GM18907 (cell line): Measurements from ENCODE around the gene ACSL4.
"Not testable (repeated sequence)": the region's sequence is repeated elsewhere in the genome, so short reads cannot be mapped to it uniquely, and the experiment has no call there.

Experiments
- ATAC-seq: cut with Tn5 transposase; IDR thresholded peaks from one replicate; pipeline ENCODE4 v1.9.1; 2021; ENCODE audit warnings: mild to moderate bottlenecking, moderate library complexity; ENCODE audit not compliant: unreplicated experiment

The ACSL4 gene

DNA sequence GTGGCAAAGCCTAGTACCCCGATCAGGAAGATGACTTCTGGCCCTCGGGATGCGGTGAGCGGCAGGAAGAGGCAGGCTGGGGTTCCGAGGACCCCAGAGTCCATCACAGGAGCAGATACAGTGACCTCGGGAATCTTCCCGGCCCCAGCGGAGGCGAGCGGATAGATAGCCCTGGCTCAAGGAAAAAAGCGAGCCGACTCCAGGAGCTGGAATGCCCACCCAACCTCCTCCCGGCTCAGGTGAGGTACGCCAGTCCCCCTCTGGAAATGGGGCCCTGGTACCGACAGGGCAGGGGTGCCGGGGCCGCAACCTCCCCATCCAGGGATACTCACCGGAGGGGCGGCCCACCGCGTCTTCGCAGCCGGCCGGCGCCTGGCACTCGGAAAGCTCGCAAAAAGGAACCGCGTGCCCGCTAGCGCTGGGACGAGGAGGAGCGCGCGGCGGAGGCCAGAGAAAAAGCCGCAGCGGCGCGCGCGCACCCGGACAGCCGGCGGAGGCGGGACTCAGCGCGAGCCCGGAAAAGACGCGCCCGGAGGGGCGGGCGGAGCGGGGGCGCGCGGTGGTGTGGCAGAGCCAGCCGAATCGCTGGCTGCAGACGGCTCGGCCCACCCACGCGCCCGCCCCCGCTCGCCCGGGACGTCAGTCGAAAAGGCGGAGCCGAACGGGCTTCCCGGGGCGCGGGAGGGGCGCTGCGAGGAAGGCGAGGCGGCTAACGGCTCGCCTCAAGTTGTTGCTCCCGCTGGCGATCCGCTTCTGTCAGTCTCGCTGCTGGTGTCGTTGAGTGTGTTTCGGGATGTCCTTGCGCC, at the start of gene ACSL4:
Gene ACSL4, minus strand, starts transcription at position 451 of the 806 bp plus-strand sequence. CDS start 49,894 bp downstream, outside the sequence.
- peak; percentile 74 for ATAC-seq

DNA sequence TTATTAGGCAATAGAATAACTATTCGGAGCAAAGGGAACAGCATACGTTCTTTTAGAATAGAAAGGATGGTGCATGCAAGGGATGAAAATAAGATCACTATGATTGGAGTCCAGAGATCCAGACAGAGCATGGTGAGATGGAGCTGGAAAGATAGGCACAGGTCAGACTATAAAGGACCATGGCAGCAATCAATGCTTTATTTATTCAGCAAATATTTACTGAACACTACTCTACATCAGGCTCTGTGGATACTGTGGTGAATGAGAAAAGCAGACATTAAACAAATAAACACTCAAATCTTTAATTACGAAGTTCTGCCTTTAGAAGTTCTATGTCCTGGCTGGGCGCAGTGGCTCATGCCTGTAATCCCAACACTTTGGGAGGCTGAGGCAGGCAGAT, 44.7 kb upstream of the ACSL4 start:
- no peak for ATAC-seq

DNA sequence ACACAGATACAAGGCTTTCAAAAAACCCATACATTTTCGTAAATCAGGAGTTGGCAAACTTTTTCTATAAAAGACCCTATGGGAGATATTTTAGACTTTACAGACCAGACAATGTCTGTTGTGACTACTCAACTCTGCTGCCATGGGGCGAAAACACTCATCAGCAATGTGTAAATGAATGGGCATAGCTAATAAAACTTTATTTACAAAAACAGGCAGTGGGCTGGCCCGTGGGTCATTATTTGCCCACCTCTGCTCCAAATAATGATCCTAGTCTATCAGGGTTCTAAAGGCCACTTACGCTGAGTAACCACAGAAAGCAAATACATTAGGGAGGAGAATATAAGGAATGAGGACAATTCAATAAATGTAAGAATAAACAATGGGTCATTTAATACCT, 43.9 kb upstream of the ACSL4 start:
- ATAC-seq, result no peak

DNA sequence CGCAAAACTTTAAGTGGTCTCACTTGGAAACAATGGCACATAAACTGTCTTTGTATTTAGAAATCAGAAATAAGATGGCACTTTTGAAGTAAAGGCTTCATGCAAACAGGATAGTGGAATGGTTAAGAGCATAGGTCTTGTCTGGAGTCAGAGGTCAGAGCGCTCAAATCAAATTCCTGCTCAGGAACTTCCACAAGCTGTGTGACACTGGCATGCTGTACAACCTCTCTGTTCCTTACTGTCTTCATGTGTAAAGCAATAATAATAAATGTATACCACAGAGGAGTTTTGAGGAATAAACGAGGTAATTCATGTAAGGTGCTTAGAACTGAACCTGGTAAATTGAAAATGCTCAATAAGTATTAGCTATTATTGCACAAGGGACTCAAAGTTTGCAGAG, 43.4 kb upstream of the ACSL4 start:
- no peak for ATAC-seq

DNA sequence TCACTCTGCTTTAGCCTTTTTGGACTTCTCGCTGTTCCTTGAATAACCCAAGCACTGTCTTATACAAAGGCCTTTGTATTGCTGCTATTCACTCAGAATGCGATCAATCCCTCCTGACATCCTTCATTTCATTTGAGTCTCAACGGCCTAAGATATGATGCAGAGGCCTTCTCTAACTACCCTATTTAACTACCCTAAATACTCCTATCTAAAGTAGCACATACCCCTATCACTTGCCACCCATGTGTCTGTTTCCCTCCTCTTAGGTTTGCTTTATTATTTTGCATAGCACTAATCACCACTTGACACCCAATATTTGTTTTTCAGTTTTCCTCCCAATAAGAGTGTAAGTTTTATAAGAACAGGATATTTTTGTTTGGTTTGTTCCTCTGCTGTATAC, 42.3 kb upstream of the ACSL4 start:
- no peak for ATAC-seq

DNA sequence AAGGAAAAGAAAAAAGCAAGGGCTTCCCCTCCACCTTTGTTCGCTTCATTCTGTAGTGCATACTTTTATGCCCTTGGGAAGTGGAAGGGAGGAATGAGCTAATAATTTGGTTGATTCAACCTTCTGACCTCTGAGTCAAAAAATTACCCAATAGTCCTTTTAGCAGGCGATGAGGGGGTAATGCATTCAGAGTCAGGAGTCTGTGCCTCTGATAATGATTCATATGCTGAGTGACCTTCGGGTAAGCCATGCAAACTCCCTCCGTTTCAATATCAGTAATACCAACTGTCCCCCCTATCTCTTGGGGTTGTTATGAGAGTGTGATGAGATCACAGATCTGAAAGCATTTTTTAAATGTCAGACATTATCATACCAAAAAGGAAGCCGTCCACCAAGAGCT, 41.6 kb upstream of the ACSL4 start:
- peak; percentile 98 for ATAC-seq

DNA sequence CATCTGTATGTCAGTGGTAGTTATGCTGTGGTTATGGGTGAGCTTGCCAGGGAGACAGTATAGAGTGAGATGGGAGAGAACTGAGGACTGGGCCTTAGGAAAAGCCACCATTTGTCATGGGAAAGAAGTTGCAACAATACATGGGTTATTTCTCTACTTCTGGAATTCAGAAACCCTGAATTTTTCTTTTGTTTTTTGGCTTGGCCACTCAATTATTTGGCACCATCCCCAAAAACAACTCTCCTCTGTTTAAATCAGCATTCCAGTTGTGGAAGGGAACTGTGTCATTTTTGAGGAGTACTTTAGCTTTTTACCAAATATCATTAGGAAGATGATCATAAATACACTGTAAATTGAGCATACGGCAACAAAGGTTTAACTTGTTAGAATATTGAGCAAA, 41.1 kb upstream of the ACSL4 start:
- no peak for ATAC-seq

DNA sequence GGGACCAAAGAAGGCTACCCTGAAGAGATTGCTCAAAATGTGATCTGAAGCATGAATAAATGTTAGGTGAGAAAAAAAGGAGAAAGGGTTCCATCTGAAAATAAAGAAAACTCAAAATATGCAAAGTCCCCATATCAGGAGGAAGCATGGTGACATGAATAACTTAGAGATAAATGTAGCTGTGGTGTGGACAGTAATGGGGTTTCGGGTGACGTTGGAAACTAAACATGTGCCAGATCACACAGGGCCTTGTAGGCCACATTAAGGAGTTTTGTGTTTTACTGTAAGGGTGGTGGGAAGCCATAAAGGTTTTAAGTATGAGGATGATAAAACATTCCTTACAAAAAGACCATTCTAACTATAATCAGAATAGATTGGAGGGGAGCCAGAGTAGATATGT, 40.3 kb upstream of the ACSL4 start:
- ATAC-seq, result peak; percentile 56

DNA sequence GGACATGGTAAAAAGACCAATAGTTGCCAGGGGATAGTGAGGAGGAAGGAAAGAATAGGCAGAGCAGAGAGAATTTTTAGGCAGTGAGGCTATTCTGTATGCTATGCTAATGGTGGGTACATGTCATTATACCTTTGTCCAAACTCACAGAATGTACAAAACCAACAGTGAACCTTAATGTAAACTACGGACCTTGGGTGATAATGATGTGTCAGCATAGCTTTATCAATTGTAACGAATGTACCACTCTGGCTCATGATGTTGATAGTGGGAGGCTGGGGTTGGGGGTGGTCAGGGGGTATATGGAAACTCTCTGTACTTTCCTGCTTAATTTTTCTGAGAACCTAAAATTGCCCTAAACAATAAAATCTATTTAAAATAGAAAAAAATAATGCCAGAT, 37.7 kb upstream of the ACSL4 start:
- no peak for ATAC-seq

DNA sequence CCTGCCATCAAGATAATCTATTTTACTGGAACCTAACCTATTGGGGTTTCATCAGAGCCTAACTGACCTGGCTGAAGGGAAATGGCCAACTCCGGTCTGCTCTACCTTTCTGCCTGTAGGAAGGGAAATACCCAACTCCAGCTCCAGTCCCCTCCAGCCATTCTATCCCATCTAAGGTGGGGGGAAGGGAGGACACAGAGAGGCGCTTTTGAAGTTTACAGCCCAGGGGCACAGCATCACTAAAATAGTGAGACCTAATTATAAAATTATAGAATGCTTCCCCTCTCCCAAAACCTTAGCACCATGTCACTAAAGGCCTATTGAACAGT, 27.8 kb upstream of the ACSL4 start:
- no peak for ATAC-seq

DNA sequence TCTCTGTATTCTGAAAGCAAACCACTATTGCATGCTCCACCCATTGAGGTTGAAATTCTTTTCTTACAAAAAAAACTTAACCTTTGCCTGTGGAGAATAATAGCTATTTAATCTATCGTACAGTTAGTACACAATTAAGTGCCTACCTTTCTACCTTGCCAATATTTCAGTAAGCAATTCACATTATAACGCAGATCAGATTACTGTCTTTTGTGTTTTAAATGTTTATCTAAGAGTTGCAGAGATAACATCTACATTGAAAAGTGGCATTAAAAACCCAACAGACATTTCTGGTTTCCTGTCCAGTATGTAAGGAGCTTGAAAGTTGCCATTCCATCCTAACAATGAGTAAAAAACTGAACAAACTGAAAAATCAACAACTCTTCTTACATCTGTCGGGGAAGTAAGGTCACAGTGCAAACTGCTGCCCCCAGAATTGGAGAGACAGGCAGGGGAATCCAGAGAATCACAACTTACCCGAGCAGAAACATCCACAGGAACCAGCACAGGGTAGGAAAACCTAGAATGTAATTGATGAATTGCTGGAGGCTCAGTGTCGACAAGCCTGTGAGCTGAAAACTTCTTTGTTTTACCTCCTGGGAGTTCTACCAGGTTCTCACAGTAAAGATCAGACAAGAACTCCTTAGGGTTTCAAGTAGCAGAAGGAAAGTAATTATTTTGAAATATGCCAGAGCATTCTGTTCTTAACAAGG, 27.3 kb upstream of the ACSL4 start:
- no peak for ATAC-seq

DNA sequence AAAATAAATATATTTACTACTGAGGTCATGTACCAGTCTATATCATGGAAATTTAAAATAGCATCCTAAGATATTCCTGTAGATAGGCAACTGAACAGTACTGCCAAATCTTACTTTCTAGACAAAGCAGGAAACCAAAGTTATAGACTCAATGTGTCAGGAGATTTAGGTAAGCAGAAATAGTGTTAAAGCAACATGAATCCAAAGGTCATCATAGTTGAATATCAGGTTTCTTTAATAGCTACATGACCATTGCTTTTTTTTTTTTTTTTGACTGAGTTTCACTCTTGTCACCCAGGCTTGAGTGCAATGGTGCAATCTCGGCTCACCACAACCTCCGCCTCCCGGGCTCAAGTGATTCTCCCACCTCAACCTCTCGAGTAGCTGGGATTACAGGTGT, 20.2 kb upstream of the ACSL4 start:
- ATAC-seq, result no peak

DNA sequence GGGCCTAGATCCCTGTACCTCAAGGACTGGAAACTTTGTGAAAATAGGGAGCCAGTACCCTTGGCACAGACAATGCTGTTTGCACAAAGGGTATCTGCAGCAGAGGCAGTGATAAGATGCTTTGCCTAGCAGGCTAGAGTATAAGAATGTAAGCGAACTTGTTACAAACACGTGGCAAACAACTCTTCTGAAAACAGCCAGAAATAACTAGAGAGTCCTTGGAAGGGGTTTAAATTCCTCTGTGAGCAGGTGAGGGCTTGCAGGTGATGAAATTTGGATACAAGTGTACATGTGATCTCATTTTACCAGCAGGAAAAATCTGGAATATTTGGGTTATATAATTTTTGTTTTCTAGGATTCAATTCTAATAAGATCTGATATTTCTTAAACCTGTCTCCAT, 18.6 kb upstream of the ACSL4 start:
- no peak for ATAC-seq

DNA sequence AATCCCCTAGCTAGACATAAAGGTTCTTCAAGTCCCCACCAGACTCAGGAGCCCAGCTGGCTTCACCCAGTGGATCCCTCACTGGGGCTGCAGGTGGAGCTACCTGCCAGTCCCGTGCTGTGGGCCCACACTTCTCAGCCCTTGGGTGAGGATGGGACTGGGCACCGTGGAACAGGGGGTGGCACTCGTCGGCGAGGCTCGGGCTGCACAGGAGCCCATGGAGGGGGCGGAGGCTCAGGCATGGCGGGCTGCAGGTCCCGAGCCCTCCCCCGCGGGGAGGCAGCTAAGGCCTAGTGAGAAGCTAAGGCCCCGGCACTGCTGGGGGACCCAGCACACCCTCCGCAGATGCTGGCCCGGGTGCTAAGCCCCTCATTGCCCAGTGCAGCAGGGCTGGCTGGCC, 16.1 kb upstream of the ACSL4 start:
- no peak for ATAC-seq

DNA sequence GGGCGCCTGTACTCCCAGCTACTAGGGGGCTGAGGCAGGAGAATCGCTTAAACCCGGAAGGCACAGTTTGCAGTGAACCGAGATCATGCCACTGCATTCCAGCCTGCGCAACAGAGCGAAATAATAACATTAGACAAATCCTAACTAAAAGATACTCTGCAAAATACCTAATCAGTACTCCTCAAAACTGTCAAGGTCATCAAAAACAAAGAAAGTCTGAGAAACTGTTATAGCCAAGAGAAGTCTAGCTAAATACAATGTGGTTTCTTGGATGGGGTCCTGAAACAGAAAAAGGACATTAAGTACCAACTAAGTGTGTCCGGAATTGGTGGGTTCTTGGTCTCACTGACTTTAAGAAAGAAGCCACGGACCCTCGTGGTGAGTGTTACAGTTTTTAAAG, 14.6 kb upstream of the ACSL4 start:
- no peak for ATAC-seq

DNA sequence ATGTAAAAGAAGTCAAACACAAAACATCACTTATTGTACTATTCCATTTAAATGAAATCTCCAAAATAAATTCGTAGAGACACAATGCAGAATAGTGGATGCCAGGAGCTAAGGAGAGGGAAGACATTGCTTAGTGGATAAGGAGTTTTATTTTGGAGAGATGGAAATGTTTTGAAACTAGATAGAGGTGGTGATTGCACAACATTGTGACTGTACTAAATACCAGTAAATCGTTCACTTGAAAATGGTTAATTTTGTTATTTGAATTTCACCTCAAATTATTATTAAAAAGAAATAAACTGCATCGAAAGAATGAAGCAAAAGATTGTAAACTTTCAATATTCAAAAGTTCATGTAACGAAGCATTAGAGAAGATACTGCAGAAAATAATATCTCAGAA, 9.7 kb upstream of the ACSL4 start:
- no peak for ATAC-seq

DNA sequence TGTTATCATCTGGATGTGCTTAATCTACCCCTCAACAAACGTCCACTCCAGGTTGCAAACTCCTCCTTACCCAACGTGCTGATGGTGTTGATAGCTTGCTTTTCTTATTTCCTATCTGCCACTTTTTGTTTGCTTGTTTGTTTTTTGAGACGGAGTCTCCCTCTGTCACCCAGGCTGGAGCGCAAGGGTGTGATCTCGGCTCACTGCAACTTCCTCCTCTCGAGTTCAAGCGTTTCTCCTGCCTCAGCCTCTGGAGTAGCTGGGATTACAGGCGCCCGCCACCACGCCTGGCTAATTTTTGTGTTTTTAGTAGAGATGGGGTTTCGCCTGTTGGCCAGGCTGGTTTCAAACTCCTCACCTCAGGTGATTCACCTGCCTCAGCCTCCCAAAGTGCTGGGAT, 7.8 kb upstream of the ACSL4 start:
- ATAC-seq, result not testable (repeated sequence)

DNA sequence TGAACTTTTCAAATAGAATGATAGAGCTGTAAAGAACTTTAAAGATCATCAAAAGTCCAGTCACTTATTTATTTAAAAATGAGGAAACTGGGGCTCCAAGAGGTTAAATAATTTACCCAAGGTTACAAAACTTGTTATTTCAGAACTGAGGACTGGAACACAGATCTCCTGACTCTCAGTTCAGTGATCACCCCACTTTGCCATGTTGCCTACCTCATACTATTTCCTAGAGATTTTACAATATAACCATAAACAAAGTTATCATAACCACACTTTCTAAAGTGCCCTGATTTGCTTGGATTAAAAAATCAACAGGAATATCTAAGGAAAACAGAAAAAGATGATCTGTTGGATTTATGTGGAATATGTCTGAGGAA, 7.4 kb upstream of the ACSL4 start:
- ATAC-seq, result no peak

DNA sequence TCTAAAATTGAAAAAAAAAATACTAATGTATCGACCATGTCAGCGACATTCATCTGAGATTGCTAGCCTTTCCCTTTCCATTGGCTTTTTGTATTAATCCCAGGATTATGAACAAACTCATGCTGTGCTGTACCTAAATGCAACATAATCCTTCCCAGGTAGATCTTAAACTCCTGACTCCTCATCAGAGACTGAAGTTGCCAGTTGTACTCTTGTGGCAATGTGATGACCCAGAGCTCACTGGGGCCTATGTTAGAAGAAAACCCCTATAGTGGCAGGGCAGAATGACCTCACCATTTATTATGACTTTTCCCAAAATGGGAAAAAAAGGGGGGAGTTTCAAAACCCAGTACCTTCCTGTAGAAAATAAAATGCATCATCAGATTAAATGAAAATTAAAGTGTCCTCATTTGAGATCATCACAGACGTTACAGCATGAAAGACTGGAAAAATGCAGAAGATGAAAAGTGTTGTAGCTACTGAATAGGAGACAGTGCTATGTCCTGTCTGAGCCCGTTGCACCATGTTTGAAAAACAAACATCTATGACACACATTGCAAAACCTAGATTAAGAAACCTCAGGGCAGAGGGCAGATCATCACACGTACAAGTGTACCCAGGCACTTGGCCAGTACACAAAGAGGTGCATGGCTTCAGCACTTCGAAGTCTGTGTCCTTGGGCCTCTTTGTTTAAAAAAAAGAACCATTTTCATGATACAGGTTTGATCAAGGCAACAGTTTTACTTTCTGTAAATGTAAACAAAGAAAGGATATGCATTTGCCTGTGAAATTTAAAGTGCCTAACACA, 6.8 kb upstream of the ACSL4 start:
- ATAC-seq, result no peak

DNA sequence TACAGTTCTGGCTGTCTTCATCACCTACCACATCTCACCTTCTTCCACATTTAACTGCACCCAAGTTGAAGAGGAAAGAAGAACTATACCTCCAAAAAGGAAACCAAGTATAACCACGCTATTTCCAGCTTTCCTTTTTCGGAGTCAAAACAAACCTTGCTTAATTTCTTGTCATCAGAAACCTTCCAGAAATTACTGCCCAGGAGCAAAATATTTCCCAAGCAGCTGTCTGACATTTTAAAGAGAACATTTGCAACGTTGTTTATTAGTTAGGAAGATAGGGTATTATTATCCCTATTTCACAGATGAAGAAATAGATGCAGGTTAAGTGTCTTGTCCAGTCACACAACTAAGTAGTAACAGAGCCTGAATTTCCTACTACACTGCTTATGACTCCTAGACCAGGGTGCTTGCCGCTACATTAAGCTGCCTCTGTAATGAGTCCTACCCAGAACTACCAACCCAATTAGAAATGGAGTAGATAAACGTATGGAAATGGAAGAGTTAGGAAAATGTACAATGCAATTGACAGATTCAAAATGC, 2.2 kb upstream of the ACSL4 start:
- no peak for ATAC-seq

DNA sequence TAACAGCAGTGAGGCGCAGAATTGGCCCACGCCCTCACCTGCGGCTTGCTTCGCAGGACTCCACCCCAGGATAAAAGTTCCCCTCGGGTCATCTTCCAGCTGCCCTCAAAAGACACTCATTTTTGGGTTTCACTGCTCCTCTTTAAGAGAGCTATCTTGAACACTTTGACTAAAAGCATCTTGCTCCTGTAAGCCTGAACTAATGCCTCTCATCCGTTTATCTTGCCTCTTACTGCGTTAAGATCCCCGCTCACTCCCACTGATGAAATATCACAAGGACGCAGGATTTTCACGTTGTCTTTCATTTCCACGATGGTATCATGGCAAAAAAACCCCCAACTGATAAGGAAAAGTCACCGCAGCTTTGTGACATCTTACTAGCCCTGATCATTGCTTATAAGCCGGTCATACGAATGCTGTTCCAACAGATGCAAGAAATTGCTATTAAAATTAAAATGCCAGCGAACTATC, 591 bp upstream of the ACSL4 start:
- ATAC-seq, result no peak
